Activated CD8-positive, alpha-beta memory T cell treated with anti-CD3 and anti-CD28 coated beads, Interleukin-2, amount 50 U/mL, for 24 hours (primary cell): ENCODE results near the gene CCDC121.
A peak's percentile ranks its signal among the peaks of the same experiment; 100 is the strongest.

Experiments
- DNase-seq: peaks from one replicate; pipeline ENCODE4 v3.0.0-alpha.2; 2020; ENCODE audit errors: extremely low read depth

The CCDC121 gene

GRCh38 chr2:27628767-27629709 lies at the start of gene CCDC121, which contains the start of gene GPN1:
CCDC121 (minus strand) TSS chr2:27629012; CDS start chr2:27627799, 1,213 bp downstream.
GPN1 (plus strand) TSS chr2:27629050; CDS start chr2:27629059, 9 bp downstream.
- peak; percentile 97 for DNase-seq

- DNase-seq, result no peak
These were observed 44.1 kb upstream of the CCDC121 start for GRCh38 chr2:27672723-27673486.

- no peak for DNase-seq
These were observed 42.4 kb upstream of the CCDC121 start for GRCh38 chr2:27671235-27671634.

- DNase-seq, result no peak
These were observed 38.6 kb upstream of the CCDC121 start for GRCh38 chr2:27667446-27667845.

- no peak for DNase-seq
These were observed 36.0 kb upstream of the CCDC121 start for GRCh38 chr2:27664622-27665363.

GRCh38 chr2:27664154-27664574 lies 35.4 kb upstream of the CCDC121 start:
- no peak for DNase-seq

GRCh38 chr2:27663285-27664153 lies 34.7 kb upstream of the CCDC121 start, which contains the start of the genes SLC4A1AP and SUPT7L:
SLC4A1AP (plus strand) TSS chr2:27663889; CDS start chr2:27663915, 26 bp downstream.
SUPT7L (minus strand) TSS chr2:27663614; CDS start chr2:27662192, 1,422 bp downstream.
- peak; percentile 49 for DNase-seq

- no peak for DNase-seq
These were observed 32.6 kb upstream of the CCDC121 start for GRCh38 chr2:27661371-27661770.

GRCh38 chr2:27655155-27655951 lies 26.5 kb upstream of the CCDC121 start:
- DNase-seq, result no peak

- no peak for DNase-seq
These were observed 24.6 kb upstream of the CCDC121 start for GRCh38 chr2:27653397-27653796.

GRCh38 chr2:27652790-27653189 lies 24.0 kb upstream of the CCDC121 start:
- DNase-seq, result no peak

- DNase-seq, result no peak
These were observed 23.5 kb upstream of the CCDC121 start for GRCh38 chr2:27652341-27652740.

- no peak for DNase-seq
These were observed 22.2 kb upstream of the CCDC121 start for GRCh38 chr2:27651056-27651455.

GRCh38 chr2:27647737-27648136 lies 18.9 kb upstream of the CCDC121 start:
- DNase-seq, result no peak

- DNase-seq, result no peak
These were observed 18.5 kb upstream of the CCDC121 start for GRCh38 chr2:27647289-27647688.

- no peak for DNase-seq
These were observed 16.4 kb upstream of the CCDC121 start for GRCh38 chr2:27645197-27645596.

GRCh38 chr2:27640722-27641245 lies 12.0 kb upstream of the CCDC121 start:
- no peak for DNase-seq

- DNase-seq, result no peak
These were observed 9.9 kb upstream of the CCDC121 start for GRCh38 chr2:27638709-27639108.

GRCh38 chr2:27638037-27638637 lies 9.3 kb upstream of the CCDC121 start:
- no peak for DNase-seq
